Gastrocnemius medialis (tissue), 4 donors: Measurements from ENCODE around the gene WDR4.

ENCODE experiments used
- CTCF ChIP-seq, 5 experiments: fragments of 450-650 bp in 3 of 5; fragments of 200-600 bp in 2 of 5; sonication (generic) in 2 of 5; IDR thresholded peaks in 4 of 5; conservative IDR thresholded peaks in 1 of 5; 1 replicate in 4 of 5; 2 replicates in 1 of 5; pipeline ENCODE4 v1.5.1; 2016 to 2019; ENCODE audit warnings: antibody characterized with exemption in 5 of 5, mild to moderate bottlenecking in 3 of 5, moderate library complexity in 3 of 5
- POLR2A ChIP-seq, 2 donors: fragments of 450-650 bp; IDR thresholded peaks; one replicate each; pipeline ENCODE4 v1.6.1; 2017; ENCODE audit warnings: antibody characterized with exemption in 2 of 2, mild to moderate bottlenecking in 2 of 2, moderate library complexity in 2 of 2

DNA sequence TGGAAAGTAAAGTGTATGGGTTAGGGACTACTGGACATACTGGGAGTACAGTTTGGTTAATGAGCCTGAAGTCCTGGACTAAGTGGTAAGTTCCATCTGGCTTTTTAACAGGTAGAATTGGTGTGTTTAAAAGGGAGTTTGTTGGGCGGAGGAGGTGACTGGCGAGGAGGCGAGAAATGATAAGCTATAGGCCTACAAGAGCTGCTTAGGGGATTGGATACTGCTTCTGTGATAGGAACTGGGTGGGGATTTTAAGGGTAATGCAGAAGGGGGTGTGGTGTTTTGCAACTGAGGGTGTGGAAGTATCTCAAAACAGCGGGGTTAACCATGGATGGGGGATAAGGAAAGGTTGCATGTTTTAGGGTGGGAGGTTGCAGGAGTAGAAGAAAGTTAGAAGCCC is 42.6 kb upstream of the WDR4 start:
- TF ChIP-seq CTCF (IDR thresholded peaks at IDR 0.05 in 4 of 5, conservative IDR thresholded peaks at IDR 0.05 in 1 of 5) = no peak
- TF ChIP-seq POLR2A (IDR thresholded peaks at IDR 0.05) = no peak
